HUDEP-2 (cell line): ENCODE data around the gene ITM2C.

ENCODE experiments used
- DNase-seq, 76 experiments: peaks; one replicate each; lab custom pipeline; 2025; ENCODE audit not compliant: unreplicated experiment in 76 of 76; lab: John Stamatoyannopoulos, UW

ITM2C gene

GRCh38 chr2:230889911-230890601, 25.3 kb downstream of the ITM2C start:
- DNase-seq: no peak

GRCh38 chr2:230890646-230891045, 25.9 kb downstream of the ITM2C start:
- DNase-seq: no peak

GRCh38 chr2:230891064-230891463, 26.3 kb downstream of the ITM2C start:
- no peak for DNase-seq

- no peak for DNase-seq
Measured at GRCh38 chr2:230891509-230891908, 26.8 kb downstream of the ITM2C start.

- DNase-seq: no peak
Measured at GRCh38 chr2:230893338-230893737, 28.6 kb downstream of the ITM2C start.

GRCh38 chr2:230893841-230894781, 29.4 kb downstream of the ITM2C start:
- DNase-seq: no peak

GRCh38 chr2:230895536-230896345, 31.0 kb downstream of the ITM2C start:
- DNase-seq: peak in 15 of 76 experiments; percentile 2 to 30 (median 16)

GRCh38 chr2:230896346-230897115, 31.8 kb downstream of the ITM2C start:
- no peak for DNase-seq

GRCh38 chr2:230898016-230898712, 33.4 kb downstream of the ITM2C start:
- DNase-seq: no peak

- DNase-seq: no peak
Measured at GRCh38 chr2:230898713-230899091, 34.0 kb downstream of the ITM2C start.

GRCh38 chr2:230899287-230899686, 34.5 kb downstream of the ITM2C start:
- no peak for DNase-seq

- no peak for DNase-seq
Measured at GRCh38 chr2:230899786-230900185, 35.0 kb downstream of the ITM2C start.

- DNase-seq: no peak
Measured at GRCh38 chr2:230900336-230900995, 35.7 kb downstream of the ITM2C start.

GRCh38 chr2:230901006-230901405, 36.3 kb downstream of the ITM2C start:
- no peak for DNase-seq

GRCh38 chr2:230902180-230902899, 37.6 kb downstream of the ITM2C start:
- peak in 25 of 76 experiments; percentile 3 to 52 (median 22) for DNase-seq

GRCh38 chr2:230903231-230904150, 38.7 kb downstream of the ITM2C start:
- no peak for DNase-seq

GRCh38 chr2:230904856-230905447, 40.2 kb downstream of the ITM2C start:
- DNase-seq: no peak
